Activated naive CD8-positive, alpha-beta T cell treated with anti-CD3 and anti-CD28 coated beads, Interleukin-2, amount 50 U/mL, for 24 hours (primary cell): ENCODE results near the gene RAB22A.

ENCODE experiments used
- ATAC-seq: fragments of 150-1000 bp; cut with Tn5 transposase; one replicate; pipeline ENCODE4 v1.10.0; 2021
- DNase-seq: peaks from one replicate; pipeline ENCODE4 v3.0.0; 2021
- H3K27ac Mint-ChIP-seq: one replicate; pipeline ENCODE4 v1.8.0; 2021; ENCODE audit warnings: mild to moderate bottlenecking, mixed read lengths
- H3K27me3 Mint-ChIP-seq: one replicate; pipeline ENCODE4 v1.8.0; 2021; ENCODE audit warnings: mixed read lengths
- H3K36me3 Mint-ChIP-seq: one replicate; pipeline ENCODE4 v1.8.0; 2021; ENCODE audit warnings: low read depth, mixed read lengths
- H3K4me1 Mint-ChIP-seq: one replicate; pipeline ENCODE4 v1.8.0; 2021; ENCODE audit warnings: mixed read lengths
- H3K4me3 Mint-ChIP-seq: one replicate; pipeline ENCODE4 v1.8.0; 2021; ENCODE audit warnings: mild to moderate bottlenecking, moderate library complexity, mixed read lengths
- H3K9me3 Mint-ChIP-seq: one replicate; pipeline ENCODE4 v1.8.0; 2021; ENCODE audit warnings: mixed read lengths

Gene RAB22A

DNA sequence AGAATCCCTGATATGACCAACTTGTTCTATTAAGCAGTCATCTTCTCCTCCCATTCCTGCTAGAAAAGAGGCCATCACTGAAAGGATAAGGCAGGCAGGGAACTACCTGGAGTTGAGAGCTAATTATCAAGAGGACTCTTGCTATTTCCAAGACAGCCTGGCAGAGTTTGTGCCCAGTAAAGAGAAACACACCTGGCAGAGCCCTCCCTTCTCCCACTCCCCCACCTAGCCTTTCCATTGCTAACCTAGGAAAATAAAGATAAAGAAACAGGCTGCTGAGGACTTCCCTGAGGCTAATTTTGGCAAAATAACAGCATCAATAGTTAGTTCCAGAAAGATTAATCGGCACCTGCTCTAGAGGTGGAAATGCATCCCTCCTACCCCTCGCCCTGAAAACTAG, 20.4 kb upstream of the RAB22A start:
- Mint-ChIP-seq H3K4me3 (no peak overlapping the region), H3K36me3 (peaks cover 11% of the 10 kb centered on the region), H3K27me3 (no peaks in the 10 kb centered on the region), H3K4me1 (peaks cover 12% of the 10 kb centered on the region), H3K27ac (no peak overlapping the region), H3K9me3 (no peaks in the 10 kb centered on the region)
- ATAC-seq (no peak), DNase-seq (no peak)

DNA sequence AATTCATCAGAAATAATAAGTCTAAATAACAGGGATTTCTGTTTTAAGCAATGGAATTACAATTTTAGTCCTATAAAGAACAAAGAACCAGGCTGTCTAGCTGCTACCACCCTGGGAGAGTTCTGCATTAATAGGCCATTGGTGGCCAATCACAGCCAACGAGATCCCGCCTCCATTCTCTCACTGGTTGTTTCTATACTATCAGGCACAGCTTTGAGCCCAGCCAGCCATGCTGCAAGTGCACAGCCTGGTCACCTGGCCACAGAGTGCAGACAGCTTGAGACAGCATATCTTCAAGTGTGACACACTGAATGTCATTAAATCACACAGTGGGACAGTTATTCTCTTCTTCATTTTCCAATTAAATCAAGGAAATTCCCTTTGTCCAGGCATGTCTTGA, 16.1 kb upstream of the RAB22A start:
- Mint-ChIP-seq H3K4me1 (peaks cover 5% of the 10 kb centered on the region), H3K36me3 (peaks cover 3% of the 10 kb centered on the region), H3K27me3 (no peaks in the 10 kb centered on the region), H3K4me3 (no peak overlapping the region), H3K27ac (no peak overlapping the region), H3K9me3 (no peaks in the 10 kb centered on the region)
- ATAC-seq (peak; percentile 24), DNase-seq (no peak)

- no peak overlapping the region for H3K27ac Mint-ChIP-seq
- ATAC-seq (no peak), DNase-seq (no peak)
Observed at GRCh38 chr20:58294497-58295455, 14.7 kb upstream of the RAB22A start.

GRCh38 chr20:58296051-58296837, 13.3 kb upstream of the RAB22A start:
- DNase-seq = no peak
- Mint-ChIP-seq H3K4me1 (peaks cover 5% of the 10 kb centered on the region), H3K27ac (no peak overlapping the region), H3K36me3 (peaks cover 7% of the 10 kb centered on the region), H3K9me3 (no peaks in the 10 kb centered on the region), H3K4me3 (no peak overlapping the region), H3K27me3 (no peaks in the 10 kb centered on the region)
- ATAC-seq = no peak

More at GRCh38 chr20:58294497-58295455, 14.7 kb upstream of the RAB22A start:
- peaks cover 5% of the 10 kb centered on the region for H3K4me1 Mint-ChIP-seq
- peaks cover 5% of the 10 kb centered on the region for H3K36me3 Mint-ChIP-seq
- H3K4me3 Mint-ChIP-seq = no peak overlapping the region
- no peaks in the 10 kb centered on the region for H3K27me3 Mint-ChIP-seq
- no peaks in the 10 kb centered on the region for H3K9me3 Mint-ChIP-seq

DNA sequence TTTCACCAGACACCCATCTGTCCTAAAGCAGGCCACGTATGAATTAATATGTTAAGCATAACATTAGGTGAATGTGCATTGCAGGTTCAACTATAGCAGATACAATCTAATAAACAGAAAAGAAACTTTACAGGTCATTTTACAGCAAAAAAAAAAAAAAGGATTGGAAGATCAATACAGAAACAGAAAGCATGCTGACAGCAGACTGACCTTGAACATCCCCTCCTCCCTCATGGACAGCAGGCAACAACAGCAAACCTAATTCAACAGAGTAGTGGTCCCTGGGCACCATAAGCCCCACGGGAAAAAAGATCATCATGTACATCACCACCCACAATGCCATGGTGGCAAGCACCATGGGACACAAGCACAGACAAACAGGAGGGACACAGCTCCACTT, 12.1 kb upstream of the RAB22A start:
- DNase-seq = no peak
- peaks cover 4% of the 10 kb centered on the region for H3K36me3 Mint-ChIP-seq
- no peak for ATAC-seq
- H3K27me3 Mint-ChIP-seq = no peaks in the 10 kb centered on the region
- no peak overlapping the region for H3K4me3 Mint-ChIP-seq
- H3K27ac Mint-ChIP-seq = peak overlapping the region; percentile 34
- no peaks in the 10 kb centered on the region for H3K9me3 Mint-ChIP-seq
- peaks cover 5% of the 10 kb centered on the region for H3K4me1 Mint-ChIP-seq

DNA sequence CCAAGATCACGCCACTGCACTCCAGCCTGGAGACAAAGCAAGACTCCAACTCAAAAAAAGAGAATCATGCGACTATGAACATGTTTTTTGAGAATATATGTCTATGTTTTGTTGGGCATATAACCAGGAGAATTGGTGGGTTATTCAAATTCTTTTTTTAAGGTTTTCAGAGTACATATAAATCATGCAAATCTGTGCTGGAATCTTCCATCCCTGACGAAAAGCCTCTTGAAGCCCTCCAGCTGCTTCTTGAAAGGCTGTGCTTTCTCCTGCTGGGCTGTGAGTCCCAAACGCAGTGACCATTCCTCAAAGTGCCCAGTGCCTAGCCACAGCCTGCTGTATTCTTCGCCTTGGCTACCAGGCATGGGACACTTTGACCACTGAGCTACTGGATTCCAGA, 9.2 kb upstream of the RAB22A start:
- DNase-seq (no peak), ATAC-seq (no peak)
- H3K27me3 Mint-ChIP-seq = no peaks in the 10 kb centered on the region
- no peak overlapping the region for H3K27ac Mint-ChIP-seq
- peaks cover 24% of the 10 kb centered on the region for H3K4me1 Mint-ChIP-seq
- peaks cover 7% of the 10 kb centered on the region for H3K36me3 Mint-ChIP-seq
- no peak overlapping the region for H3K4me3 Mint-ChIP-seq
- H3K9me3 Mint-ChIP-seq = no peaks in the 10 kb centered on the region

DNA sequence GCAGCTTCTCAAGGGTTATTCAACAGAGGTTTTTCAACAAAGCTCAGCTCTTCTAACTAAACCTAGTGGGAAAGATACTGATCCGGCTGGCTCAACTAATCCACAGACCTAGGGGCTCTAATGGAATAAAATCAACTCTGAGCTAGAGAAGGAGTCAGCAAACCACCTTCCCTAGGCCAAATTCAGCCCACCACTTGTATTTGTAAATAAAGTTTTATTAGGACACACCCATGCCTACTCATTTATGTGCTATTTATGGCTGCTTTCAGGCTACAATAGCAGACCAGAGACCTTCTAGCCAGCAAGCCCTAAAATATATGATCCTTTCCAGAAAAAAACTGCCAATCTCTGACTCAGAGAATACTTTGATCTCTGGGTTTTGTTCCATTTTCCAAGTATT, 6.0 kb upstream of the RAB22A start:
- no peak for ATAC-seq
- Mint-ChIP-seq H3K27ac (no peak overlapping the region), H3K9me3 (no peaks in the 10 kb centered on the region), H3K36me3 (peaks cover 9% of the 10 kb centered on the region), H3K4me3 (no peak overlapping the region), H3K4me1 (peaks cover 51% of the 10 kb centered on the region), H3K27me3 (no peaks in the 10 kb centered on the region)
- no peak for DNase-seq

DNA sequence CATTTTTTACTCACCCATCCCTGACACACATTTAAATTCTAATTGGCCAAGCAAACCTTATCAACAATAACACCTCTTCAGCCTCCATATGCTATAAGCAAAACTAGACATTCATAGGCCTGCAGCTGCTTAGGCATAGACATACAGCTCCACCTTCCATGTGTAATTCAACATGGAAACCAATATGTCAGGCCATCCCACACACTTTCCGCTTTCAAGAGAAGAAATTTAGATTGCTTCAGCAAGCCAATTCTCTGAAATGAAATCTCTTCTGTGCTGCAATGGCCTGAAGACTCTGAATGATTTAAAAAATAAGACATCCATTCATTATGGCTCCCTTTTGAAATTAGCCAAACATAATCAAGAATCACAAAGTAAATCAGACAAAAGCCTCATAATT, 4.5 kb upstream of the RAB22A start:
- DNase-seq (no peak), ATAC-seq (no peak)
- Mint-ChIP-seq H3K4me3 (peak overlapping the region; percentile 2), H3K27me3 (no peaks in the 10 kb centered on the region), H3K36me3 (peaks cover 7% of the 10 kb centered on the region), H3K27ac (peak overlapping the region; percentile 85), H3K9me3 (no peaks in the 10 kb centered on the region), H3K4me1 (peaks cover 53% of the 10 kb centered on the region)

DNA sequence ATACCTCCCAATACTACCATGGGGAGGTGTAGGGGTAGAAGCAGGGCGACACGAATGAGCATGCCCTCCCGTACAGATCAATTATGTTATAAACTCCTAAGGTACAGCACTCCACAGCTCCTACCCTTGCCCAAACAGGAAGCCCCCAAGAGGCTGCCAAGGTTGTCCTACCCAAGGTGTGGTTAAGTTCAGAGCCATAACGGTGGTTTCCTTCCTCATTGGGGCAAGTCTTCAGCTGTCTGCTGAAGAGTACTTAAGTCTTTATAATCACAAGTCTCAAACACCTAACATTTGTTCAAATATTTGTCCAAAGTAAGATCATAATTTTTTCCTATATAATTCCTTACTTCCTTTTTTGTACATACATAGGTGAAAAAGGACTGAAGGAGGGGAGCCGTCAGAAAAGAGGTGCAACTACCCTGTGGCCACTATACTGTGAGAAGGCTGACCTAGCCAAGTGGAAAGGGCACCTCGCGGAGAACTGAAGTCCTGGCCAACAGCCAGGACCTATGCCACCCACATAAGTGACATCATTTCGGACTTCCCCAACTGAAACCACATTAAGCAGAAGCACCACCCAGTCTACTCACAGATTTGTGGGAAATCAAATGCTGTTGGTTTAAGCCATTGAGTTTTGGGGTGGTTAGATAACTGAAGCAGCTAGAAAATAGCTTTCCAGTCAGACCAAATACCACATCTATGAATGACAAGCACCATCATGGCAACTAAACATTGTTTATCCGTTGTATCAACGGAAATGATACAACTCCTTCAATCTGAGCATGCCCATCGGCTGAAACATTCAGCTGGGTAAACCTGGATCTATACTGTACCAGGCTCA, 2.9 kb upstream of the RAB22A start:
- H3K4me3 Mint-ChIP-seq = peak overlapping the region; percentile 62
- ATAC-seq = peak; percentile 86
- peak overlapping the region; percentile 85 for H3K27ac Mint-ChIP-seq
- no peaks in the 10 kb centered on the region for H3K9me3 Mint-ChIP-seq
- H3K36me3 Mint-ChIP-seq = peaks cover 7% of the 10 kb centered on the region
- peak; percentile 67 for DNase-seq
- peaks cover 65% of the 10 kb centered on the region for H3K4me1 Mint-ChIP-seq
- no peaks in the 10 kb centered on the region for H3K27me3 Mint-ChIP-seq

DNA sequence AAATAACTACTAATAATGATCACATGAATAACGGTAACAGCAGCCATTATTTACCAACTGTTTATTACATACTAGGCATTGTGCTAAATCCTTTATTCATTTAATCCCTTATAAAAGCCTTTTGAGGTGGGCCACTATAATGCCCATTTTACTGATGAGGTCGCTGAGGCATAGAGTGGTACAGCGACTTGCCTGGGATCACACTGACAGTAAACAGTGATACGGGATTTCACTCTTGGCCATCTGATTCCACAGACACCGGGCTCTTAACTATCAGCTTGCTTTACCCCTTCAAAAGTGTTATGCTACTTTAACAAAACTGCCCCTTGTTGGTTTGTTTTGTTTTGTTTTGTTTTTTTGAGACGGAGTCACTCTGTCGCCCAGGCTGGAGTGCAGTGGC, 2.2 kb upstream of the RAB22A start:
- no peak for DNase-seq
- no peaks in the 10 kb centered on the region for H3K27me3 Mint-ChIP-seq
- ATAC-seq = no peak
- H3K4me1 Mint-ChIP-seq = peaks cover 68% of the 10 kb centered on the region
- H3K4me3 Mint-ChIP-seq = peak overlapping the region; percentile 62
- H3K27ac Mint-ChIP-seq = peak overlapping the region; percentile 85
- H3K36me3 Mint-ChIP-seq = peaks cover 10% of the 10 kb centered on the region
- no peaks in the 10 kb centered on the region for H3K9me3 Mint-ChIP-seq

- ATAC-seq (no peak), DNase-seq (no peak)
- Mint-ChIP-seq H3K27ac (peak overlapping the region; percentile 85), H3K36me3 (peaks cover 16% of the 10 kb centered on the region), H3K4me3 (peak overlapping the region; percentile 82), H3K4me1 (peaks cover 74% of the 10 kb centered on the region), H3K9me3 (no peaks in the 10 kb centered on the region), H3K27me3 (no peaks in the 10 kb centered on the region)
Observed at GRCh38 chr20:58308290-58308679, 1.2 kb upstream of the RAB22A start.

- peak overlapping the region; percentile 82 for H3K4me3 Mint-ChIP-seq
- peaks cover 22% of the 10 kb centered on the region for H3K36me3 Mint-ChIP-seq
- H3K27me3 Mint-ChIP-seq = no peaks in the 10 kb centered on the region
- ATAC-seq (peak; percentile 14), DNase-seq (peak; percentile 63)
- H3K4me1 Mint-ChIP-seq = peaks cover 76% of the 10 kb centered on the region
- H3K27ac Mint-ChIP-seq = peak overlapping the region; percentile 85
- no peaks in the 10 kb centered on the region for H3K9me3 Mint-ChIP-seq
Observed at GRCh38 chr20:58308680-58309527, 611 bp upstream of the RAB22A start.

DNA sequence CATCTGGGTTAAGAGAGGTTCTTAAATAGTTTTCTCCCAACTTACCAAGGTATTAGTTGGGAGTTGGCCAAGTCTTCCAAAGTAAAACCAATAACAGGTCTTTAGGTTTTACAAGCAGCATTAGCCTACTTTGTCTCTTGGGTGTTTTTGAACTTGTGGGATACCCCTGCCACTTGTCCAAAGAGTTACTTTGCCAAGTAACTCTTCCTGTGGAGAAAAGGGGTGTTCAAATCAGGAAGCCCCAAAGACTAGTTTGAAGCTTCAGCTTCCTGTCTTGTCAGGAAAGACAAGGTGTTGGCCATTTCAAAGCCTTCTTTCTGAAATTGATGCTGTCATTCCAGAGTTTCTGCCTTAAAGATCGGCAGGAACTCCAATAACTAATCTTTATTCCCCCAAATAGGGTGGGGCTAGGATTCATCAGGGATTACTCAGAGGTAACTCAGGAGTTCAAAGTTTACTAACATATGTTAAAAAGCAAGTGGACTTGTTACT, 822 bp downstream of the RAB22A start:
- H3K4me1 Mint-ChIP-seq = peaks cover 68% of the 10 kb centered on the region
- peak overlapping the region; percentile 86 for H3K4me3 Mint-ChIP-seq
- no peak for DNase-seq

More for the DNA sequence above, 822 bp downstream of the RAB22A start:
- Mint-ChIP-seq H3K27me3 (no peaks in the 10 kb centered on the region), H3K27ac (peak overlapping the region; percentile 83), H3K36me3 (peaks cover 28% of the 10 kb centered on the region), H3K9me3 (no peaks in the 10 kb centered on the region)
- ATAC-seq = no peak
